GM18858 (cell line): ENCODE data around the gene C5orf34.
"Not testable (repeated sequence)": the region's sequence is repeated elsewhere in the genome, so short reads cannot be mapped to it uniquely, and the experiment has no call there.

ENCODE experiments used
- ATAC-seq: cut with Tn5 transposase; IDR thresholded peaks from one replicate; pipeline ENCODE4 v1.9.1; 2021; ENCODE audit not compliant: unreplicated experiment

The C5orf34 gene

DNA sequence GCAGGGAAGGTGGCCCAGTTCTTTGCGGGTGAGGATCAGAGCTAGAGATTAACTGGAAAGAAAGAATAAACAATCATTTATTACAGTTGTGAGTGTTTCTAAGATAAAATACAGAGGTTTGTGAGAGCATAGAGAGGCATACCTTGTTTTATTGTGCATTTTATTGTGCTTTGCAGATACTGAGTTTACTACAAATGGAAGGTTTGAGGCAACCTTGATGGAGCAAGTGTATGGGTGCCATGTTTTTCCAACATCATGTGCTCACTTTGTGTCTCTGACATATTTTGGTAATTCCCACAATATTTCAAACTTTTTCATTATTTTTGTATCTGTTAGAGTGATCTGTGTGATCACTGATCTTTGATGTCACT is 715 bp upstream of the C5orf34 start:
- no peak for ATAC-seq

DNA sequence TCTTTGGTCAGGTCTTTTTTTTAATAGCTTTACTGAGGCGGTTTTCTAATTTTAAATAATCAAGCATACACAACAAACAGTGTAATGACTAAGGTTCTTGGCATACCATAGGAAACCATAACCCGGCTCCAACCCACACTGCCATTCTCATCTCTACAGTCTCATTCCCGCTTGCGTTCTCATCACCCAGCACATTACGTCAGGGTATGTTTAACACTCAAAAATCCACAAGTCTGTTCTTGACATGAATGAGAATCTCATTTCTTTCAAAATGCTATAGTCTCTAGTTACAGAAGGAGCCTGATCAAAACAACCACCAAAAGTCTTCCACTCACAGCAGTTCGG is 505 bp downstream of the C5orf34 start:
- ATAC-seq = peak; percentile 23

DNA sequence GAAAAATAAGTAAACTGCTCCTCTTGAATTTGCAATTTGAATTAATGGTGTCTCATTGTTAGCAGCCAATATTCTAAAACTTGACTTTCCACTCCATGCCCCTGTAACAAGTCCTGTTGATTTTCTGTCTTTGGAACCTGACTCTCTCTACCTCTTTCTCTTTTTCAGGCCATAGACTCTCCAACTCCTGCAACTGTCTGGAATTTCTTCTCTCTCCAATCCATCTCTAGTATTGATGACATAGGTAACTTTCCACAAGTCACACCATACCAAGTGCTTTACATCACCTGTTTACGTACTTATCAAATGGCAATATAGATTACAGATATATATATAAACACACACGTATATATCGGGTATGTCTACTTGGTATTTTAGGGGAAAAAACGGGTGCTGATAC is 923 bp downstream of the C5orf34 start:
- ATAC-seq = no peak

DNA sequence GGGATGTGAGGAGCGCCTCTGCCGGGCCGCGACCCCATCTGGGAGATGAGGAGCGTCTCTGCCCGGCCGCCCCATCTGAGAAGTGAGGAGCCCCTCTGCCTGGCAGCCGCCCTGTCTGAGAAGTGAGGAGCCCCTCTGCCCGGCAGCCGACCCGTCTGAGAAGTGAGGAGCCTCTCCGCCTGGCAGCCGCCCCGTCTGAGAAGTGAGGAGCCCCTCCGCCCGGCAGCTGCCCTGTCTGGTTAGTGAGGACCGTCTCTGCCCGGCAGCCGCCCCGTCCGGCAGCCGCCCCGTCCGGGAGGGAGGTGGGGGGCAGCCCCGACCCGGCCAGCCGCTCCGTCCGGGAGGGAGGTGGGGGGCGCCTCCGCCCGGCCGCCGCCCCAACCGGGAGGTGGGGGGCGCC is 3.9 kb downstream of the C5orf34 start:
- ATAC-seq = not testable (repeated sequence)

DNA sequence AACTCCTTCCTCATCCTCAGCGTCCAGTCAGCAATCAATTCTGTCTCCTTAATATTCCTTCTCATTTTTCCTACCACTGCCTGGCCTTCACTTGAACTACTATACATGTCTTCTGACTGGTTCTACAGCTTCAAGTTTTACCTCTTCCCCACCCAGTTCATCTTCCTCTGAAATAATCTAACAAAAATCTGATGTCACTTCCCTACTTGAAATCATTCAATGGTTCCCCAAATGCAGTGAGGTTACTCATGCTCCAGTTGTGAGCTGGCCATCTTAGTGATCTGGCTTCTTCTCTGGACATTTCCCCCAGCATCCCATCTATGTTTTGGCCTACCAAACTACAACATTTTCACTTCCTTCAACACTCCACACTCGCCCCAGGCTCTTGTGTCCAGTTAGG is 16.4 kb downstream of the C5orf34 start:
- no peak for ATAC-seq

DNA sequence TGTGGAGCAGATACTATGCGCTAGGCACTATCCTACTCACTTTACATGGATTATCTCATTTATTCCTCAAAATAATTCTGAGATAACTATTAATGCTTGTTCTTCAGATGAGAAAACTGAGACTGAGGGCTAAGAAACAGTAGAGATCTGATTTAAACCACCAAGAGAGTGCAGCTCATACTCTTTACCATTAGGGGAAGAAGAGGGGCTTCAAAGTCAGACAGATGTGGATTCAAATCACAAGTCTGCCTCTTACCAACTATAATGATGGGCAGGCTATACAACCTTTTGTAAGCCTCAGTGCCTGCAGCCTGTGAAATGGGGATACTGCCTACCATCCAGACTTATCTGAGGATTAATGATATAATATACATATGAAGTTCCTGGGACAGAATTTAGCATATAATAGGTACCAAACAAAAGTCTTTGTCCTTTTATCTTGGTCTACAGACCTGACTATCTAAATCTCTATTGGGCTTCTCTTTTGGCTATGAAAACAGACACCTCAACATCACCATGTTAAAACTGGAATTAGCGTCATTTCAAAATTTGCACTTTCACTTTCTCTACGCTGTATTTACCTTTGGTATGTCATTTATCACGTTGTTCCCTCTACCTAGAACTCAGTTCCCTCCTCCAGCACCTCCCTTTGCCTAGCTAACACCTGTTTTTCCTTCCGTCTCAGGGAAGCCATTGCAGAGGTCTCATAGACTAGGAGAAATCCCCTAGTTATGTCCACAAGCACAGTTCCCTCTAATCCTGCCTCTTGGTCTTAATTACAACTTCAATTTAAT is 17.4 kb downstream of the C5orf34 start:
- ATAC-seq = no peak

DNA sequence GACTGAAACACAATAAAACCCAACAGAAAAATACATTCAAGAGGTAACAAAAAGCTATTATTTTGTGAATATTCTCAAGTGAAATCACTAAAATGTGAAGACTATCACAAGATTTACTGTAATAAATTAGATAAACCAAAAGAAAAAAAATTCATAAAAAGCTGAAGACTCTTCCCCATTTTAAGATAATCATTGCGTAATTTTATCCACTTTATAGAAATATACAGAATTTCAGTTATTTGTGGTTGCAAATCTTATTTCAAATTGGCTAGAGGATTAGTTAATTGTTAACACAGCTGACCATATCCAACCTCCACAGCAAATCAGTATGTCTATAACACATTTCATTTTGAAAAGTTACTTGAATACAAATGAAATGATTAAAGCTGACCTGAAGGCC is 23.6 kb downstream of the C5orf34 start:
- no peak for ATAC-seq

DNA sequence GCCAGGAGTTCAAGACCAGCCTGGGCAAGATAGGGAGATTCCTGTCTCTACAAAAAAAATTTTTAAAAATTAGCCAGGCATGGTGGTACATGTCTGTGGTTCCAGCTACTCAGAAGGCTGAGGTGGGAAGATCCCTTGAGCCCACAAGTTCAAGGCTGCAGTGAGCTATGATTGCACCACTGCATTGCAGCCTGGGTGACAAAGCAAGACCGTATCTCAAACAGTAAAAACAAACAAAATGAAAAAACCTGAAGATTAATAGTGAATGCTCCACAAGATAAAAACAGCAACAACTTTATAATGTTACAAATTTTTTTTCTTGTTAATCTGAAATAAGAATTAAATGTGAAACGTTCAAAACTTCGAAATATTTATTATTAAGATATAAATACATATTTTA is 28.6 kb downstream of the C5orf34 start:
- no peak for ATAC-seq

DNA sequence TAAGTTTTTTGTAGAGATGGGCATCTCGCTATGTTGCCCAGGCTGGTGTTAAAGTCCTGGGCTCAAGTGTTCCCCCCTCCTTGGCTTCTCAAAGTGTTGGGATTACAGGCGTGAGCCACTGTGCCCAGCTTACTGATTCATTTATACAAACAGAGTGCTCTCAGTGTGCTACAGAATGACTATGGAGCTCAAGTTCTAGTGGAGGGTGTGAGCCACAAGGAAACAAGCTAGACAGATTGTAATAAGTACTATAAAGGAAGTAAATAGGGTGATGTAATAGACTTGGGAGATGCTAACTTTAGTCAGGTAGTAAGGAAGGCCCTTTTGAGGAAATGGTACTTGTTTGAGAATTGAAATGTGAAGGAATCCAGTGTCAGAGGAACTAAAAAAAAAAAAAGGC is 29.5 kb downstream of the C5orf34 start:
- no peak for ATAC-seq

DNA sequence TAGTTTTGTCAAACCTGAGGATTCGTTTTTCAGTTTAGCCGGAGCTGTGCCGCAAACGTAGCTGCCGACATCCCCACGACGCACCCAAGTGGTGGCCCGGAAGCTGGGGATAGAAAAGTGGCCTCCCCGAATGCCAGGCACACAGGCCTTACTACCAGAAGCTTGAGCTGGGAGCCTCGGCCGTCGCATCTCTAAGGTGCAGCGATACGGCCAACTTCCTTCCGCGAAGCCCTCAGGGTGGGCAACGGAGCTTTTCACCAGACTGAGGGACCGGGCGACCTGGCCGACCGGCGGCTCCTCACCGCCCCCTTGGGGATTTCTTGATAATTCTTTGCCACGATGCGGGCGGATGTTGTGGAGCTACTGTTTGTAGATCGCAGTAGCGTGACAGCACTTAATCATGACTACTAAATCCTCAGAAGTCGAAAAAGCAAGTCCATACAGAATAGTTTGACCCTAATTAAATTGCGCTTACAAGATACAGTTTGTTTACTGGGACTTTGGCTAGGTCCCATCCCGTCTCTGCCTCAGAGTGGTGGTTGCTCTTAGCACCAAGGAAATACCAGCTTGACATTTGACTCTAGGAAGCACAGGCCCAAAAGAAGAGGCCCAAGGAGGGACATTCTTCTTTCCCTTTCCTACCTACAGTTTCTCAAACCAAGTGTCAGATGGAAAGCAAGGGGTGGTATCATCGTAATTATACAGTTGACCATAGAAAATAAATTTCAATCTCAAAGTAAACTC is 30.7 kb downstream of the C5orf34 start:
- peak; percentile 60 for ATAC-seq

DNA sequence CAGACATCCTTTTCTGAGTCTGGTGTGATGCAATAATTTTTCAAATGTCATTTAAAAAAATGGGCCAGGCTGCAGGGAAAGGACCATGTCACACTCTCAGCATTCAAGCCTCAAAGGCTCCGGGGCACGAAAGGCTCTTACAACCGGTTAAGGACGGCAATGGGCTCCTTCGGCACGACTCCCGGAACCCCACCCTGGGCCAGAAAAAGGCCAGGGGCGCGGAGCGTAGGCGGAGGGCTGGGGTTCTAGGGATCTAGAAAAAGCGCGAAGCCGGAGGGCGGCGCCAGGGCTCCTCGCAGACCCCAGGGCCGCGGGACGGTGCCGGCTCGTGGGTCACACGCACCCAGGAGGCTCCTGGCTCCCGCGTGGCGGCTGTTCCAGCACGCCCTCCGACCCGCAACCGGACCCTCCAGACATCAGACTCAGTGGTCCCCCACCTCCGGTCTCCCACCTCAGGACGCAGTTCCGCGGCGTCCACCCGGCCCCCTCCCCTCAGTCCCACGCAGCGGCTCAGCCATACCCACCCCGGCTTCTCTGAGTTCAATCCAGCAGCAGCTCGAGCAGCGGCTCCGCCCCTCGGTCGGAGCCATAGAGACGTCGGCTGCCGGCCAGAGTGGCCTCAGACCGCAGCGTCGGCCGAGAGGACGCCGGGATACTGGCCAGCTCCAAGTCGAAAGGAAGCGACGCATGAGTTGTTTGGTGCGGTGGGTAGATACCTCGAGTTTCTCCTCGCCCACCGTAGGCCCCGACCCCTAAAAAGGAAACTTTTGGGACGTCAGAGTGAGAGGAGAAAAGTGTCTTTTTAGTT is 31.4 kb downstream of the C5orf34 start, which contains the start of gene TMEM267:
TMEM267 (minus strand) TSS at position 568 of the 808 bp plus-strand sequence. CDS start 29,896 bp downstream, outside the sequence.
- ATAC-seq = peak; percentile 66

DNA sequence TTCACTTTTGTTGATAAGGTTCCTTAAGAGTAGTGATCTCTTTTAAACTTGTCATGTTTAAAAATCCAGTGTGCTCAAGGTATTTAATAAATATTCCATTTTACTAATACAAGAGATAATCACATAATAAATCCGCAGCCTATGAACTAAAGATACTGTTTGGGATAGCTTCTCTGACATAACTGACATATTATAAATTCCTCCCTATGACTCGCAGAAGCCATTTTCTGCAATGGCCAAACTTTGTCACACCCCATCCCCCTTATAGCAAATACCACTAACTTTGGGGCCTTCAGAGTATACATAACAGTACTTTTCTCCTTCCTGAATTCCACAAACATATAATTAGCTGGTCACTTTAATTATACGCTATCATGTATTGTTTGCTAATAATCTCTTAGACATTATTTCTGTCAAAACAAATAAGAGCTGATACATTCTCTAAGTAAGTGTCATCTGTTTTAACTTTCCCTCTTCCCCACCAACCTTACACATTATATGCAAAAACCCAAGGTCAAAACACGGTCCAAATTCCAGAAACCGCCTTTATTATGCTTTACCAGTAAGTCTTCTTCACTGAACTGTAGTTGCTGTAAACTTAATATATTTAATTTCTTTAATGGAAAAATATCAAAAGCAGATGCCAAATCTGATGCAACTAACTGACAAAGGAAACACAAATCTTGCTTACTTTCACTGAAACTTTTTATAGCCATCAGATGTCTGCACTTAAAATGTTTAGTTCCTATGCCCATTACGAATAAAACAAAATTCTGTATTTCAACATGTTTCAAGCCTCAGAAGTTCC is 32.3 kb downstream of the C5orf34 start:
- ATAC-seq = no peak

DNA sequence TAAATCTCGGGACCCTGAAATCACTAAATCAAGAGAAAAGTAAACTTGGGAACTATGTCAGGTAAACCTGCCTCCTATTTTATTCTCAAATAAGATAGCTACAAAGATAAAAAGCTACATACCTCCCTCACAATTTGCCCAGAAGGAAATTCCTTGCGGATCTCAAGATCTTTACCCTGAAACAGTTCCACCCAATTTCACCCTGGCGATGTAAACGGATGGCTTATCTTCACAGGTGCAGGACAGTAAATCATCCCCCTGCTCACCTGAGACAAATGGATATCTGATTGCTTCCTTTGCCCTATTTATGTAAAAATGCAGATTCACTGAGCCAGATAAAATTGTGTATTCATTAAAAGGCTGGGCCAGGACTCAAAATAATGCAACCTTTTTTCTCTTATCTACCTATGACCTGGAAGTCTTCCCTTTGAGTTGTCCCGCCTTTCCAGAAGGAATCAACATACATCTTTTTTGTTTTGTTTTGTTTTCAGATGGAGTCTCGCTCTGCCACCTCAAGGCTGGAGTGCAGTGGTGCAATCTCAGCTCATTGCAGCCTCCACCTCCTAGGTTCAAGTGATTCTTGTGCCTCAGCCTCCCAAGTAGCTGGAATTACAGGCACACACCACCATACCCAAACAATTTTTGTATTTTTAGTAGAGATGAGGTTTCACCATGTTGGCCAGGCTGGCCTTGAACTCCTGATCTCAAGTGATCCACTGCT is 45.1 kb downstream of the C5orf34 start:
- ATAC-seq = no peak

DNA sequence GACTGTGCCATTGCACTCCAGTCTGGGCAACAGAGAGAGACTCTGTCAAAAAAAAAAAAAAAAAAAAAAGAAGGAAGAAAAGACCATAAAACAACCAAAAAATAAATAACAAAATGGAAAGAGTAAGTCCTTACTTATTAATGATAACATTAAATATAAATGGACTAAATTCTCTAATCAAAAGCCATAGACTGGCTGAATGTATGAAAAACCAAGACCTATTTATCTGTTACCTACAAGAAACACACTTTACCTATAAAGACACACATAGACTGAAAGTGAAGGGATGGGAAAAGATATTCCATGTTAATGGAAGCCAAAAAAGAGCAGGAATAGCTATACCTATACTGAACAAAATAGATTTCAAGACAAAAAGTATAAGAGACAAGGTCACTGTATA is 47.8 kb downstream of the C5orf34 start:
- ATAC-seq = no peak

DNA sequence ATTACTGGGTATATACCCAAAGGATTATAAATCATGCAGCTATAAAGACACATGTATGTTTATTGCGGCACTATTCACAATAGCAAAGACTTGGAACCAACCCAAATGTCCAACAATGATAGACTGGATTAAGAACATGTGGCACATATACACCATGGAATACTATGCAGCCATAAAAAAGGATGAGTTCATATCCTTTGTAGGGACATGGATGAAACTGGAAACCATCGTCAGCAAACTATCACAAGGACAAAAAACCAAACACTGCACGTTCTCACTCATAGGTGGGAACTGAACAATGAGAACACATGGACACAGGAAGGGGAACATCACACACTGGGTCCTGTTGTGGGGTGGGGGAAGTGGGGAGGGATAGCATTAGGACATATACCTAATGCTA is 49.5 kb downstream of the C5orf34 start:
- ATAC-seq = not testable (repeated sequence)

DNA sequence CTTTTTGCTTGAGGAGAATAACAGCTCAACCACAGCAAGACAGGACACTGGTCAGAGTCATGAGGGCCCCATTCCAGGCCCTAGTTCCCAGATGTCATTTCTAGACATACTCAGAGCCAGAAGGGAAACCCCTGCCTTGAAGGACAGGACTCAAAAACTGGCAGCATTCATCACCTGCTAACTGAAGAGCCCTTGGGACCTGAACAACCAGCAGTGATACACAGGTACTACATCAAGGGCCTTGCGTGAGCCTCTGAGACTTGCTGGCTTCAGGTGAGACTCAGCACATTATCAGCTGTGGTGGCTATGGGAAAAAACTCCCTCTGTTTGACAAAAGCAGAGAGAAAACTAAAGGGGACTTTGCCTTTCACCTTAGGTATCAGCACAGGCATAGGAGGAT is 53.9 kb downstream of the C5orf34 start:
- no peak for ATAC-seq

DNA sequence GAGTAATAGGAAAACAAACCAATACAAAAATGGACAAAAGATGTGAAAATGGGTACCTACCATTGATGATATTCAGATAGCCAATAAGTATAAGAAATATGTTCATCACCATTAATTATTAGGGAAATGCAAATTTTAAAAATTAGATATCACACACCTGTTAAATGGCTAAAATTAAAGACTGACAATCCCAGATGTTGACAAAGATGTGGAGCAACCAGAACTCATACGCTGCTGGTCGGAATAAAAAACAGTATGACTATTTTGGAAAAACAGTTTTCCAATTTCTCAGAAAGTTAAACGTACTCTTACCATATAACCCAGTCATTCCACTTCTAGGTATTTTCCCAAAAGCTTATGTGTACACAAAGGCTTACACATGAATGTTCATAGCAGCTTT is 58.4 kb downstream of the C5orf34 start:
- no peak for ATAC-seq

DNA sequence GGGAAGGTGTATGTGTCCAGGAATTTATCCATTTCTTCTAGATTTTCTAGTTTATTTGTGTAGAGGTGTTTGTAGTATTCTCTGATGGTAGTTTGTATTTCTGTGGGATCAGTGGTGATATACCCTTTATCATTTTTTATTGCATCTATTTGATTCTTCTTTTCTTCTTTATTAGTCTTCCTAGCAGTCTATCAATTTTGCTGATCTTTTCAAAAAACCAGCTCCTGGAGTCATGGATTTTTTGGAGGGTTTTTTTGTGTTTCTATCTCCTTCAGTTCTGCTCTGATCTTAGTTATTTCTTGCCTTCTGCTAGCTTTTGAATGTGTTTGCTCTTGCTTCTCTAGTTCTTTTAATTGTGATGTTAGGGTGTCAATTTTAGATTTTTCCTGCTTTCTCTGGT is 73.4 kb downstream of the C5orf34 start:
- not testable (repeated sequence) for ATAC-seq

DNA sequence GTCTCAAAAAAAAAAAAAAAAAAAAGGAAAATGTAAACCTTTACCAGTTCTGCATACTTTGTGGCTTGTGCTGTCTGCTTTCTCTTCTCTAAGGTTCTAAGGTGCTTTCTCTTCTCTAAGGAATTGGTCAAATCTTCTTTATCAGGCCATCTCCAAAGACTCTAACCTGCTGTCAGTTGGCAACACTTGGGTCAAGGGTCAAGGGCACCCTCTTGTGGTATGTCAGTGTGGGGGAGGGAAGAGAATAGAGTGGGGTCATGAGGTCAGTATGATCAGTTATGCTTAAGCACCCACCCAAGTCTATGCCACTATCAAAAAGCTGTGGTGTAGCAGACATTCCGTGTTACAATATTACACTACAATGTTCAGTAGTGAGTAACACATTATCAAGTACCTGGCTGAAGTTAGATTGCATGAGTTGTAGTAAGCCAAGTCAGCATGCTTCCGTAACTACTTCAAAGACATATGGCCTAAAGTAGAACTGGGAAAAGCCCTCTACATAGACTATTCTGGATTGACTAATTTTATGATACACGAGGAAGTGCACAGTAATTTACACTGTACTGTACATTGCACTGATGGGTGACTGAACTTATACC is 77.8 kb downstream of the C5orf34 start:
- no peak for ATAC-seq
